HG02759 (cell line): ENCODE results near the gene MSH2.

Experiments used
- ATAC-seq: cut with Tn5 transposase; IDR thresholded peaks from one replicate; pipeline ENCODE4 v1.9.1; 2021; ENCODE audit warnings: mild to moderate bottlenecking, moderate library complexity; ENCODE audit not compliant: unreplicated experiment

Gene MSH2

GRCh38 chr2:47530105-47530760 lies 127.3 kb downstream of the MSH2 start:
- no peak for ATAC-seq

GRCh38 chr2:47531378-47532042 lies 128.6 kb downstream of the MSH2 start:
- ATAC-seq = no peak
